Chondrocyte (in vitro differentiated cells): ENCODE measurements around the gene APELA. TPM values are rescaled to one million over a fixed set of nuclear protein-coding genes. Genes with fewer than 3 reads are reported as not detected.
A peak's percentile ranks its signal among the peaks of the same experiment; 100 is the strongest.
"Not testable (repeated sequence)": the region's sequence is repeated elsewhere in the genome, so short reads cannot be mapped to it uniquely, and the experiment has no call there.

Experiments used
- DNase-seq: peaks from one replicate; pipeline ENCODE4 v3.0.0; 2021; ENCODE audit warnings: mixed read lengths, low spot score
- H3K27ac Mint-ChIP-seq: one replicate; pipeline ENCODE4 v1.8.0; 2021; ENCODE audit warnings: mild to moderate bottlenecking, moderate library complexity, mixed read lengths; ENCODE audit not compliant: unreplicated experiment
- H3K27me3 Mint-ChIP-seq: 2 replicates; pipeline ENCODE4 v1.8.0; 2021; ENCODE audit warnings: low read depth, mixed read lengths
- H3K36me3 Mint-ChIP-seq: 2 replicates; pipeline ENCODE4 v1.8.0; 2021; ENCODE audit warnings: low read depth, mixed read lengths
- H3K4me1 Mint-ChIP-seq: 2 replicates; pipeline ENCODE4 v1.8.0; 2021; ENCODE audit warnings: low read depth, mild to moderate bottlenecking, mixed read lengths
- H3K4me3 Mint-ChIP-seq: one replicate; pipeline ENCODE4 v1.8.0; 2021; ENCODE audit warnings: mild to moderate bottlenecking, moderate library complexity, mixed read lengths; ENCODE audit not compliant: unreplicated experiment
- H3K9me3 Mint-ChIP-seq: 2 replicates; pipeline ENCODE4 v1.8.0; 2021; ENCODE audit warnings: low read depth, mixed read lengths
- total RNA-seq: library from RNA; stranded (reverse); gene quantifications from 3 replicates; pipeline ENCODE4 v1.2.1, GENCODE V29; 2021
- TF ChIP-seq, protein P1 (sequence below): fragments of 200-600 bp; sonication (generic); IDR thresholded peaks from 2 replicates; pipeline ENCODE4 v1.5.0; 2021; ENCODE audit warnings: antibody characterized with exemption, mild to moderate bottlenecking, moderate library complexity

The APELA gene
- total RNA-seq, 1 donor from 2014 or later = not detected

DNA sequence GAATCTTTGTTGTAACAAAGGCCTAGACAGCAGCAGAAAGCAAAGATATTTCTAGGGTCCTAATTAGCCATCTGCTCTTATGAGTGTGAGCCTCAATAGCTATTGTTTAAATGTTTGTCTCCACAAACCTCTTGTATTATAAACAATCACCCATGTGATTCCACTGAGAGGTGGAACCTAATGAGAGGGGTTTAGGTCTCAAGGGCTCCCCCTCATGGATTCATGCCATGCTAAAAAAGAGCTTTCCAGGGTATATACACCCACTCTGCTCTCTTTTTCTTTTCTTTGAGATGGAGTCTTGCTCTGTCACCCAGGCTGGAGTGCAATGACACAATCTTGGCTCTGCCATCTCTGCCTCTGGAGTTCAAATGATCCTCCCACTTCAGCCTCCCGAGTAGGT is 58.4 kb downstream of the APELA start:
- Mint-ChIP-seq H3K9me3 (no peaks in the 10 kb centered on the region), H3K4me3 (no peak overlapping the region), H3K27me3 (peaks cover 15% of the 10 kb centered on the region), H3K4me1 (no peaks in the 10 kb centered on the region), H3K36me3 (no peaks in the 10 kb centered on the region), H3K27ac (no peak overlapping the region)
- DNase-seq = no peak
- TF ChIP-seq, protein P1, sequence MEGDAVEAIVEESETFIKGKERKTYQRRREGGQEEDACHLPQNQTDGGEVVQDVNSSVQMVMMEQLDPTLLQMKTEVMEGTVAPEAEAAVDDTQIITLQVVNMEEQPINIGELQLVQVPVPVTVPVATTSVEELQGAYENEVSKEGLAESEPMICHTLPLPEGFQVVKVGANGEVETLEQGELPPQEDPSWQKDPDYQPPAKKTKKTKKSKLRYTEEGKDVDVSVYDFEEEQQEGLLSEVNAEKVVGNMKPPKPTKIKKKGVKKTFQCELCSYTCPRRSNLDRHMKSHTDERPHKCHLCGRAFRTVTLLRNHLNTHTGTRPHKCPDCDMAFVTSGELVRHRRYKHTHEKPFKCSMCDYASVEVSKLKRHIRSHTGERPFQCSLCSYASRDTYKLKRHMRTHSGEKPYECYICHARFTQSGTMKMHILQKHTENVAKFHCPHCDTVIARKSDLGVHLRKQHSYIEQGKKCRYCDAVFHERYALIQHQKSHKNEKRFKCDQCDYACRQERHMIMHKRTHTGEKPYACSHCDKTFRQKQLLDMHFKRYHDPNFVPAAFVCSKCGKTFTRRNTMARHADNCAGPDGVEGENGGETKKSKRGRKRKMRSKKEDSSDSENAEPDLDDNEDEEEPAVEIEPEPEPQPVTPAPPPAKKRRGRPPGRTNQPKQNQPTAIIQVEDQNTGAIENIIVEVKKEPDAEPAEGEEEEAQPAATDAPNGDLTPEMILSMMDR = no peak

DNA sequence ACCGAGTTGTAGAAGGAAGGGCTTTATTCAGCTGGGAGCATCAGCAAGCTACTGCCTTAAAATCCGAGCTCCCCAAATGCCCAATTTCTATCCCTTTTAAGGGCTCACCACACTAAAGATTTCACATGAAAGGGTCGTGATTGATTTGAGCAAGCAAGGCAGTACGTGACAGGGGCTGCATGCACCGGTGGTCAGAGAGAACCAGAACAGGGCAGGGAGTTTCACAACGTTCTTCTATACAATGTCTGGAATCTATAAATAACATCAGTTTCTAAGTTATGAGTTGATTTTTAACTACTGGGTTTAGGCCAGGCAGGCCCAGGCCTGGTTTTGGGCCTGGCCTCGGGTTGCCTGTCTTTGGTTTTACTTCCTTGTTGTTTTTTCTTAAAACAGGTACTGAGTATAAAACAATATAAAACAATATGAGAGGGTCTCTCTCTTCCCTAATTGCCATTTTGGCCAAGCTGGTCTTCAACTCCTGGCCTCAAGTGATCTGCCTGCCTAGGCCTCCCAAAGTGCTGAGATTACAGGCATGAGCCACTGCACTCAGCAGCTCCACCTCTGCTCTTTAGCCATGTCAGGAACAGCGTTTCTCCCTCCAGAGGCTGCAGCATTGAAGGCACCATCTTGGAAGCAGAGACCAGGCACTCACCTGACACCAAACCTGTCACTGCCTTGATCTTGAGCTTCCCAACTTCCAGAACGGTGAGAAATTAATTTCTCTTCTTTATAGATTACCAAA is 59.1 kb downstream of the APELA start:
- not testable (repeated sequence) for H3K36me3 Mint-ChIP-seq, H3K9me3 Mint-ChIP-seq, H3K4me3 Mint-ChIP-seq, DNase-seq, H3K27ac Mint-ChIP-seq, H3K4me1 Mint-ChIP-seq
- peaks cover 15% of the 10 kb centered on the region for H3K27me3 Mint-ChIP-seq

DNA sequence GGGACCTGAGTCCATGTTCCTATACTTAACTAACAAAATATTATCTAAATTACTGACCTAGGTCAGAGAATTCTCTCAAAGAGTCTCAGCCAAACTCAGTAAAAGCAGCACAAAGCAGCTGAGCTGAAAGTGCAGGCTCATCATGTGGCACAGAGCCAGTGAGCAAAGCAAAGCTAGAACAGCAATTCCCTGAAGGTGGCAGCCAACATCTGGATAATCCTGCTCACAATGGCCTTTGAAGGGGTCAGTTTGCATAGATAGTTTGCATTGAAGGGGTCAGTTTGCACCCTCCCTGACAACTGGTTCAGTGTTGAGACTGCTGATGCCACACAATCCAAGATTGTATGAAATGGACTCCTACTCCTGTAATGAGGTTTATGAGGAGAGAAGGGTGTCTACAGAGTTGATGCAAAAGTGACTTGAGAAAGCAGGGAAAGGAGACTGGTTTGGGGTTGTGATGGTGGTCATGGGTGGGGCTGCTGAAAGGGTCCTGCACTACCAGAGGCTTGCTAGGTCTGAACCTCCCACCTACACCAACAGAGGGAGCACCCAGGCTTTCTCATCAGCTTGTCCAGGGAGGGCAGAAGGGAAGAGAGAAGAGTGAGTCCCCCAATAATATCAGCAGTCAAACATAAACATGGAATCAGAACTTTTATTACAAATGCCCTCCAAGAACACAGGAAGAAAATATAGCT is 60.7 kb downstream of the APELA start:
- H3K4me3 Mint-ChIP-seq = no peak overlapping the region
- H3K4me1 Mint-ChIP-seq = no peaks in the 10 kb centered on the region
- H3K27ac Mint-ChIP-seq = no peak overlapping the region
- no peaks in the 10 kb centered on the region for H3K36me3 Mint-ChIP-seq
- DNase-seq = no peak
- H3K9me3 Mint-ChIP-seq = no peaks in the 10 kb centered on the region
- TF ChIP-seq, protein P1 = peak; percentile 24
- peaks cover 15% of the 10 kb centered on the region for H3K27me3 Mint-ChIP-seq

DNA sequence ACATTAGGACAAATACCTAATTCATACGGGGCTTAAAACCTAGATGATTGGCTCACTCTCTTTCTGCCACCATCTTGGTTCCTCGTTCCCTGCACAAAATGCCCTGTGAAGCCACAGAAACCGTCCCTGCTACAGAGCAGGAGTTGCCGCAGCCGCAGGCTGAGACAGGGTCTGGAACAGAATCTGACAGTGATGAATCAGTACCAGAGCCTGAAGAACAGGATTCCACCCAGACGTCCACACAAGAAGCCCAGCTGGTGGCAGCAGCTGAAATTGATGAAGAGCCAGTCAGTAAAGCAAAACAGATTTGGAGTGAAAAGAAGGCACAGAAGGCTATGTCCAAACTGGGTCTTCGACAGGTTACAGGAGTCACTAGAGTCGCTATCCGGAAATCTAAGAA is 66.2 kb downstream of the APELA start:
- no peaks in the 10 kb centered on the region for H3K9me3 Mint-ChIP-seq
- no peak for DNase-seq

DNA sequence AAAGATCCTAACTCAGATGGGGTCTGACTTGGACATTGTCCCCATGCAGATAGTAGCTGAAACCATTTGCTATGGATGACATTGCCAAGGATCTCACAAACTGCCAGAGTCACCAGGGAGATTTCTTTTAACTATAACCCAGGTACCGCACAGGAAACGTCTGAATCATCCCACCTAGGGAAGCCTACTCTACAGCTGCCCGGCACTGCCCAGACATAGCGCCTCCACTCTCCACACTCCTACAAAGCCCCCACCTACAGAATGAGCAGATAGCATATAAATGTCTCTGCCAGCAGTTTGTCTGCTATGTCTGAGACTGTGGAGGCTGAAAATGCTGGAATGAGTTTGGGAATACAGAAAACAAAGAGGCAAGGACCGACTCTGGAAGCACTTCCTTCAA is 68.2 kb downstream of the APELA start:
- DNase-seq = no peak
- Mint-ChIP-seq H3K27ac (no peak overlapping the region), H3K27me3 (peaks cover 38% of the 10 kb centered on the region), H3K4me1 (no peaks in the 10 kb centered on the region), H3K36me3 (no peaks in the 10 kb centered on the region), H3K4me3 (no peak overlapping the region), H3K9me3 (no peaks in the 10 kb centered on the region)
- TF ChIP-seq, protein P1 = no peak

More for the DNA sequence above, 66.2 kb downstream of the APELA start:
- Mint-ChIP-seq H3K4me3 (no peak overlapping the region), H3K36me3 (no peaks in the 10 kb centered on the region), H3K27me3 (peaks cover 32% of the 10 kb centered on the region), H3K4me1 (no peaks in the 10 kb centered on the region), H3K27ac (no peak overlapping the region)
- TF ChIP-seq, protein P1 = no peak
